Thyroid gland (tissue), 4 donors: ENCODE data around the gene CEACAM8.
"Not testable (repeated sequence)": the region's sequence is repeated elsewhere in the genome, so short reads cannot be mapped to it uniquely, and the experiment has no call there.

Experiments
- POLR2A ChIP-seq, 2 donors: fragments of 450-650 bp; IDR thresholded peaks; one replicate each; pipeline ENCODE4 v1.6.1; 2017; ENCODE audit warnings: antibody characterized with exemption in 2 of 2, mild to moderate bottlenecking in 2 of 2, moderate library complexity in 1 of 2
- TF ChIP-seq, protein P1 (sequence below), 6 experiments: fragments of 200-600 bp in 3 of 6; fragments of 450-650 bp in 3 of 6; sonication (generic) in 3 of 6; IDR thresholded peaks; one replicate each; pipeline ENCODE4 v1.5.1; 2016 to 2019; ENCODE audit warnings: antibody characterized with exemption in 6 of 6, mild to moderate bottlenecking in 2 of 6, inconsistent platforms in 1 of 6, moderate library complexity in 1 of 6

DNA sequence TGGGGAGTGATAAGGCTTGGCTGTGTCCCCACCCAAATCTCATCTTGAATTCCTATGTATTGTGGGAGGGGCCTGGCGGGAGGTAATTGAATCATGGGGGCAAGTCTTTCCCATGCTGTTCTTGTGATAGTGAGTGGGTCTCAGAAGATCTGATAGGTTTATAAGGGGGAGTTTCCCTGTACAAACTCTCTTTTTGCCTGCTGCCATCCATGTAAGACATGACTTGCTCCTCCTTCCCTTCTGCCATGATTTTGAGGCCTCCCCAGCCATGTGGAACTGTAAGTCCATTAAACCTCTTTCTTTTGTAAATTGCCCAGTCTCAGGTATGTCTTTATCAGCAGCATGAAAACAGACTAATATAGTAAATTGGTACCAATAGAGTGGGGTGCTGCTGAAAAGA, 45.7 kb downstream of the CEACAM8 start:
- TF ChIP-seq, protein P1, sequence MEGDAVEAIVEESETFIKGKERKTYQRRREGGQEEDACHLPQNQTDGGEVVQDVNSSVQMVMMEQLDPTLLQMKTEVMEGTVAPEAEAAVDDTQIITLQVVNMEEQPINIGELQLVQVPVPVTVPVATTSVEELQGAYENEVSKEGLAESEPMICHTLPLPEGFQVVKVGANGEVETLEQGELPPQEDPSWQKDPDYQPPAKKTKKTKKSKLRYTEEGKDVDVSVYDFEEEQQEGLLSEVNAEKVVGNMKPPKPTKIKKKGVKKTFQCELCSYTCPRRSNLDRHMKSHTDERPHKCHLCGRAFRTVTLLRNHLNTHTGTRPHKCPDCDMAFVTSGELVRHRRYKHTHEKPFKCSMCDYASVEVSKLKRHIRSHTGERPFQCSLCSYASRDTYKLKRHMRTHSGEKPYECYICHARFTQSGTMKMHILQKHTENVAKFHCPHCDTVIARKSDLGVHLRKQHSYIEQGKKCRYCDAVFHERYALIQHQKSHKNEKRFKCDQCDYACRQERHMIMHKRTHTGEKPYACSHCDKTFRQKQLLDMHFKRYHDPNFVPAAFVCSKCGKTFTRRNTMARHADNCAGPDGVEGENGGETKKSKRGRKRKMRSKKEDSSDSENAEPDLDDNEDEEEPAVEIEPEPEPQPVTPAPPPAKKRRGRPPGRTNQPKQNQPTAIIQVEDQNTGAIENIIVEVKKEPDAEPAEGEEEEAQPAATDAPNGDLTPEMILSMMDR (IDR thresholded peaks at IDR 0.05) = not testable (repeated sequence)
- TF ChIP-seq POLR2A (IDR thresholded peaks at IDR 0.05) = not testable (repeated sequence)
